Astrocyte of the cerebellum (primary cell): ENCODE data around the gene KHDRBS1.
"Not testable (repeated sequence)": the region's sequence is repeated elsewhere in the genome, so short reads cannot be mapped to it uniquely, and the experiment has no call there.

Source experiments
- DNase-seq: peaks from one replicate; pipeline ENCODE4 v3.0.0-alpha.2; 2011; ENCODE audit warnings: low read depth
- H3K4me3 ChIP-seq: 2 replicates; pipeline ENCODE4 v1.5.1; 2011; ENCODE audit warnings: mild to moderate bottlenecking, low read depth, low read length, moderate library complexity
- CTCF ChIP-seq: IDR thresholded peaks from 2 replicates; pipeline ENCODE4 v1.5.1; 2012; ENCODE audit warnings: low read length, low read depth, moderate library complexity, mild to moderate bottlenecking; ENCODE audit errors: missing control alignments
- in situ Hi-C: cut with HindIII; loops from 2 replicates; pipeline ENCODE4 v1.10.0; 2017; ENCODE audit warnings: low sequenced_read_pairs

Gene KHDRBS1

DNA sequence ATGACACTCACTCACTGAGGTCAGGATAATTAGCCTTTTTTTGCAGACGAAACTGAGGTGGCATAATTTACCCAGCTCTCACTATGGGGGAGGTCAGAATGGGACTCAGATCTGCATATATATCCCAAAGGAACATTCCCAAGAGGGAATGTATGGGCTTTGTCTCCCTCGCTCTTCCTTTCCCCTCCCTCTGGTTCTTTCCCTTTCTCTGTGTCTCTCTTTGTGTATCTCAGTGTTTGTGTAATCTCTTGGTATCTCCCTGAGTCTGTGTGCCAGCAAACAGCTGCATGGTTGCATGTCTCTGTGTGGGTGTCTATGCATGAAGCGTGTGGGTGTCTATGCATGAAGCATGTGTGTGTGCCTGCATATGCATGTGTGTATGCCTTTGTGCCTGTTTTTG is 63.8 kb downstream of the KHDRBS1 start:
- no peak overlapping the region for H3K4me3 ChIP-seq
- in situ Hi-C loops = no loop called here
- TF ChIP-seq CTCF = no peak
- DNase-seq = no peak

- in situ Hi-C loops = no loop called here
- no peak for DNase-seq
- no peak overlapping the region for H3K4me3 ChIP-seq
- no peak for TF ChIP-seq CTCF
Observed at GRCh38 chr1:32082022-32082421, 68.4 kb downstream of the KHDRBS1 start.

DNA sequence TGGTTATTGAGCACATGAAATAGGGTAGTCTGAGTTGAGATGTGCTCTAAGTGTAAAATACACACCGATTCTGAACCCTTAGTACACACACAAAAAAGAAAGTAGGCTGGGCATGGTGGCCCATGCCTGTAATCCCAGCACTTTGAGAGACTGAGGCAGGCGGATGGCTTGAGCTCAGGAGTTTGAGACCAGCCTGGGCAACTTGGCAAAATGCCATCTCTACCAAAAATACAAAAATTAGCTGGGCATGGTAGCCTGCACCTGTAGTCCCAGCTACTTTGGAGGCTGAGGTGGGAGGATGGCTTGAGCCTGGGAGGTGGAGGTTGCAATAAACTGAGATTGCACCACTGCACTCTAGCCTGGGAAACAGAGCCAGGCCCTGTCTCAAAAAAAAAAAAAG is 72.7 kb downstream of the KHDRBS1 start:
- in situ Hi-C loops, H3K4me3 ChIP-seq, DNase-seq: not testable (repeated sequence)

- no peak for DNase-seq
- TF ChIP-seq CTCF = no peak
- H3K4me3 ChIP-seq = no peak overlapping the region
- in situ Hi-C loops = no loop called here
Observed at GRCh38 chr1:32091176-32091575, 77.5 kb downstream of the KHDRBS1 start.

GRCh38 chr1:32091591-32091990 is 77.9 kb downstream of the KHDRBS1 start:
- in situ Hi-C loops = no loop called here
- DNase-seq = no peak
- no peak for TF ChIP-seq CTCF
- H3K4me3 ChIP-seq = no peak overlapping the region
